ACHN (cell line): ENCODE measurements around the gene ADRB1.
A peak's percentile ranks its signal among the peaks of the same experiment; 100 is the strongest.

Experiments
- DNase-seq: peaks from one replicate; pipeline ENCODE4 v3.0.0-alpha.2; 2015
- in situ Hi-C: cut with HindIII; loops from 2 replicates; pipeline ENCODE4 v1.10.0; 2017; ENCODE audit warnings: low sequenced_read_pairs, low pct_ligation_motif_present, low pct_unique_long_range_greater_than_20kb

Gene ADRB1

GRCh38 chr10:114043532-114044246 is at the start of gene ADRB1:
Gene ADRB1 (plus strand): TSS chr10:114043866. CDS start chr10:114044133, 267 bp downstream.
- in situ Hi-C loops = no loop called here
- DNase-seq = peak; percentile 88

GRCh38 chr10:113995201-113995600 is 48.5 kb upstream of the ADRB1 start:
- DNase-seq = no peak
- in situ Hi-C loops = no loop called here

GRCh38 chr10:113997428-113997827 is 46.2 kb upstream of the ADRB1 start:
- no peak for DNase-seq
- in situ Hi-C loops = no loop called here

GRCh38 chr10:113999531-113999930 is 44.1 kb upstream of the ADRB1 start:
- DNase-seq = no peak
- in situ Hi-C loops = no loop called here

GRCh38 chr10:114000457-114001010 is 43.1 kb upstream of the ADRB1 start:
- in situ Hi-C loops = no loop called here
- no peak for DNase-seq

GRCh38 chr10:114002422-114002821 is 41.2 kb upstream of the ADRB1 start:
- in situ Hi-C loops = no loop called here
- DNase-seq = no peak

GRCh38 chr10:114003161-114003941 is 40.3 kb upstream of the ADRB1 start:
- no peak for DNase-seq
- in situ Hi-C loops = no loop called here

GRCh38 chr10:114009281-114009996 is 34.2 kb upstream of the ADRB1 start:
- peak; percentile 25 for DNase-seq
- in situ Hi-C loops = no loop called here

GRCh38 chr10:114010316-114010715 is 33.4 kb upstream of the ADRB1 start:
- in situ Hi-C loops = no loop called here

GRCh38 chr10:114012650-114013049 is 31.0 kb upstream of the ADRB1 start:
- in situ Hi-C loops = no loop called here
- DNase-seq = no peak

More at GRCh38 chr10:114010316-114010715, 33.4 kb upstream of the ADRB1 start:
- DNase-seq = no peak

GRCh38 chr10:114015708-114016107 is 28.0 kb upstream of the ADRB1 start:
- no peak for DNase-seq
- in situ Hi-C loops = no loop called here

- no peak for DNase-seq
- in situ Hi-C loops = no loop called here
Observed at GRCh38 chr10:114017271-114017670, 26.4 kb upstream of the ADRB1 start.

- no peak for DNase-seq
- in situ Hi-C loops = no loop called here
Observed at GRCh38 chr10:114017873-114018272, 25.8 kb upstream of the ADRB1 start.

GRCh38 chr10:114019226-114019625 is 24.4 kb upstream of the ADRB1 start:
- in situ Hi-C loops = no loop called here
- DNase-seq = no peak

- in situ Hi-C loops = no loop called here
Observed at GRCh38 chr10:114021154-114021553, 22.5 kb upstream of the ADRB1 start.

GRCh38 chr10:114021717-114022680 is 21.7 kb upstream of the ADRB1 start:
- in situ Hi-C loops = no loop called here
- DNase-seq = no peak

More at GRCh38 chr10:114021154-114021553, 22.5 kb upstream of the ADRB1 start:
- no peak for DNase-seq

- in situ Hi-C loops = no loop called here
- DNase-seq = no peak
Observed at GRCh38 chr10:114022766-114023597, 20.7 kb upstream of the ADRB1 start.
